ENCODE results near the gene TCAIM. TPM values are rescaled to one million over a fixed set of nuclear protein-coding genes. Genes with fewer than 3 reads are reported as not detected.
"Not testable (repeated sequence)": the region's sequence is repeated elsewhere in the genome, so short reads cannot be mapped to it uniquely, and the experiment has no call there.

The TCAIM gene
- total RNA-seq, 2 experiments from 2014 or later, result 19.3 to 19.4 TPM

DNA sequence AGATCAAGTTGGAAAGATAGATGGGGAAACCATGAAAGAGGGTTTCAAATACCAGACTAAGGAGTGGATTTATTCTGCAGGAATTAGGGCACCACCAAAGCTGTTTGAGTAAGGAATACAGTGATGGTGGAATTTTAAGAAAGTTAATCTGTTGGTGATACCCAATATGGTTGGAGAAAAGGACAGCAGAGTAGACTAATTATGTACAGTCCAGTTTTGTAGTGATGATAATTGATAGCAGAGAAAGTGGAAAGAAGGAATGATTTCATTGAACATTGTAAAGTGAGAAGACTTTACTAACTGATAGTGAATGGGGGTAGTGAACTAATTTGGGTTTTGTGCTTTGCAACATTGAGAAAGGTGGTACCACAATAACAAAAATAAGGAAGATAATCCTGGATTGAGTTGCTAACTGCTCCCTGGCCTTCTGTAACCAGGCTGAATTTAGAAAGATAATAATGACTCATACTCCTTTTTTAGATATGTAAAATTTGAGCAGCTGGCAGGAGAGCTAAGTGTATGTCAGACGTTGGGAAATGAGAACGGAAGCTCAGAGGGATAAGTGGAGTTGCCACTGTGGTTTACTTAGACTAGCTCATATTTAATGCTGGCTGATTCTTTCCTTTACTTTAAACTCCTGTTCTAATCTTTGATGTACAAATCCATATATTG, 16.9 kb downstream of the TCAIM start:
- no peaks in the 10 kb centered on the region for H3K4me1 Mint-ChIP-seq
- peaks cover 3% of the 10 kb centered on the region for H3K9me3 Mint-ChIP-seq
- no peaks in the 10 kb centered on the region for H3K27me3 Mint-ChIP-seq
- CTCF ChIA-PET, result no interaction called here
- DNase-seq, result no peak
- H3K4me3 Mint-ChIP-seq, result no peak overlapping the region
- H3K27ac Mint-ChIP-seq, result no peak overlapping the region
- POLR2A ChIA-PET, result no interaction called here
- H3K36me3 Mint-ChIP-seq (ENCODE audit: low read depth), result peaks cover 27% of the 10 kb centered on the region

GRCh38 chr3:44359146-44359751, 20.7 kb downstream of the TCAIM start:
- POLR2A ChIA-PET, result no interaction called here
- Mint-ChIP-seq H3K4me1 (no peaks in the 10 kb centered on the region), H3K36me3 (ENCODE audit: low read depth) (peaks cover 23% of the 10 kb centered on the region), H3K9me3 (no peaks in the 10 kb centered on the region), H3K27ac (no peak overlapping the region), H3K27me3 (no peaks in the 10 kb centered on the region), H3K4me3 (no peak overlapping the region)
- CTCF ChIA-PET, result no interaction called here
- DNase-seq, result no peak

- Mint-ChIP-seq H3K27ac (no peak overlapping the region), H3K4me1 (no peaks in the 10 kb centered on the region), H3K27me3 (no peaks in the 10 kb centered on the region), H3K9me3 (no peaks in the 10 kb centered on the region), H3K4me3 (no peak overlapping the region), H3K36me3 (ENCODE audit: low read depth) (peaks cover 15% of the 10 kb centered on the region)
- DNase-seq, result no peak
- POLR2A ChIA-PET, result interaction anchor here (1.2 kb wide), 1 partner anchor 25 kb away, joined by 6 read pairs; the partner anchor contains the start of gene TCAIM
- CTCF ChIA-PET, result no interaction called here
Observed at GRCh38 chr3:44363591-44363990, 25.0 kb downstream of the TCAIM start.

DNA sequence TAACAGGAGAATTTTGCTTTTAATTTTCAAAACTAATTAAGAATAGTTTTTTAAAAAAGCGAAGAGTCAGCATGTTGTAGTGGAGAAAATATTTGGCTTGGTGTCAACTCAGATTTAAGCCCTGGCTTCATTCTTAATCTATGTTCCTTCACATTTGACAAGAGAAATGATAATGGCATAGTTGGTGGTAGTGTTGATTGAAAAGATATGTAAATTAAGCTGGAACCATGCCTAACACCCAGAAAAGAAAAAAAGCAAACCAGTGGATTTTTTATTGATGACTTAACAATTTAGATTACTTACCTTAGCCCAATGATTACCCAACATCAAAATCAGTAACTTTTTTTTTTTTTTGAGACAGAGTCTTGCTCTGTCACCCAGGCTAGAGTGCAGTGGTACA, 27.4 kb downstream of the TCAIM start:
- no peak for DNase-seq
- no peak overlapping the region for H3K4me3 Mint-ChIP-seq
- peaks cover 21% of the 10 kb centered on the region for H3K36me3 Mint-ChIP-seq (ENCODE audit: low read depth)
- H3K4me1 Mint-ChIP-seq, result no peaks in the 10 kb centered on the region
- H3K27me3 Mint-ChIP-seq, result no peaks in the 10 kb centered on the region
- ChIA-PET POLR2A (interaction anchor here (0.7 kb wide), 1 partner anchor 15 kb away, joined by 4 read pairs; no protein-coding TSS in a partner anchor), CTCF (no interaction called here)
- no peaks in the 10 kb centered on the region for H3K9me3 Mint-ChIP-seq
- H3K27ac Mint-ChIP-seq, result no peak overlapping the region

- Mint-ChIP-seq H3K36me3 (ENCODE audit: low read depth) (peaks cover 10% of the 10 kb centered on the region), H3K9me3 (peaks cover 13% of the 10 kb centered on the region), H3K4me3 (no peak overlapping the region), H3K4me1 (no peaks in the 10 kb centered on the region), H3K27ac (no peak overlapping the region), H3K27me3 (no peaks in the 10 kb centered on the region)
- CTCF ChIA-PET, result no interaction called here
- no peak for DNase-seq
- POLR2A ChIA-PET, result no interaction called here
Observed at GRCh38 chr3:44375450-44375849, 36.9 kb downstream of the TCAIM start.

DNA sequence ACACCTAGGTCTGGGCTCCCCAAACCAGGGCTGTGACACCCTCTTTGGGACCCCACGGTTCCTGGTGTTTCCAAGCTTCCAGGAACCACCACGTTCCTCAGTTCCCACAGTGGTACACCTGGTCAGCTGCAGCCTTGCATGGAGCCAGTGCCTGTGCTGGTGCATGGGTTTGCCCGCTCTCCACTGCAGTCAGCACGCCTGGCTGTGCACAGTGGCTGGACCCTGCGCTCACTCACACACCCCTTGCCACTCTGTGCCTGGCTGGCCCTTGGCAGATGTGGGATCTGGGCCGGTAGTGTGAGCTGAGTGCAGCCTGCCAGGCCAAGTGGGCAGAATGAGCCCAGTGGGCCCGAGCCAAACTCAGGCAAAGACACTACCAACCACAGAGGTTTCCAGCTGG, 48.8 kb downstream of the TCAIM start:
- POLR2A ChIA-PET, result no interaction called here
- H3K4me3 Mint-ChIP-seq, result no peak overlapping the region
- no peaks in the 10 kb centered on the region for H3K4me1 Mint-ChIP-seq
- CTCF ChIA-PET, result no interaction called here
- no peaks in the 10 kb centered on the region for H3K27me3 Mint-ChIP-seq
- no peak overlapping the region for H3K27ac Mint-ChIP-seq
- no peak for DNase-seq
- peaks cover 8% of the 10 kb centered on the region for H3K9me3 Mint-ChIP-seq
- no peaks in the 10 kb centered on the region for H3K36me3 Mint-ChIP-seq (ENCODE audit: low read depth)

GRCh38 chr3:44392489-44392888, 53.9 kb downstream of the TCAIM start:
- Mint-ChIP-seq H3K36me3 (ENCODE audit: low read depth) (peaks cover 2% of the 10 kb centered on the region), H3K4me3 (no peak overlapping the region), H3K4me1 (no peaks in the 10 kb centered on the region), H3K27me3 (no peaks in the 10 kb centered on the region), H3K9me3 (peaks cover 7% of the 10 kb centered on the region), H3K27ac (no peak overlapping the region)
- CTCF ChIA-PET, result no interaction called here
- DNase-seq, result no peak
- POLR2A ChIA-PET, result no interaction called here

GRCh38 chr3:44395714-44396113, 57.1 kb downstream of the TCAIM start:
- no peaks in the 10 kb centered on the region for H3K9me3 Mint-ChIP-seq
- ChIA-PET CTCF (no interaction called here), POLR2A (no interaction called here)
- no peak overlapping the region for H3K4me3 Mint-ChIP-seq
- no peaks in the 10 kb centered on the region for H3K4me1 Mint-ChIP-seq
- no peak overlapping the region for H3K27ac Mint-ChIP-seq
- peaks cover 2% of the 10 kb centered on the region for H3K36me3 Mint-ChIP-seq (ENCODE audit: low read depth)
- no peak for DNase-seq
- no peaks in the 10 kb centered on the region for H3K27me3 Mint-ChIP-seq

DNA sequence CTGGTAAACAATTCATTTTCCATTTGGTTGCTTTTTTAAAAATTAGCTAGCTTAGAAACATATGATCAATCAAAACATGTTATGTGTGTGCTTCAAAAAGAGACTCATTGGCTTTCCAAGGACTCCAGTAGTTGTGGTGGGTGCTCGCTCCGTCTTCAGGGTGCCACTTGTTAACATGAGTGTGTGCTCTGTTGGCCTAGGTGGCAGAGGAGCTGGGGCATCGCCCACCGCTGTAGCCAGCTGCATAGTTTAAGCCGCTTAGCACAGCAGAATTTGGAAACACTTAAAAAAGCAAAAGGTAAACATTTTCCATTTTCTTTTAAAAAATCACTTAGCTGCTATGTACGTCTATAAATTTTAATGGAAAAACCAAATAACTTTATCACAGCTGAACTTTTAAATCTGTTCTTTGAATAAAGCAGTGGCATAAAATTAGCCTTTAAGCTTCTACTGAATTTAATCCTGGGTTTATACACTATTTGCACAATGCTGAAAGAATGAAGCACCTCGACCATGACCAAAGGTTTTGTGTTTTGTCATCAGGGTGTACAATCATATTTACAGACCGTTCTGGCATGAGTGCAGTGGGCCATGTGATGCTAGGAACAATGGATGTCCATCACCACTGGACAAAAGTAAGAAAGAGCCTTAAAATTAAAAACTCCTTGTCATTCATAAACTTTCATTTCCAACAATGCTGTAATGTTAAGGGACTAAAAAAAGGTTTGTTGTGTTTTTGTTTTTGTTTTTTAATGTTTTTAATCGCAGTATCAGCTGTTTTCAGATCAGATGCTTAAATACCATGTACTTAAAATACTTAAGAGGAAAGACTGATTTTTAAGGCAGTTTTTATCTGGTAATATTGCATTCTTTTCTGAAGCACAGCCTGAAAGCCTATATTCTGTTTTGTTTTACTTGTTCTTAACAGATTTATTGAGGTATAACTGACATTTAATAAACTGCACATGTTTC, 57.9 kb downstream of the TCAIM start:
- Mint-ChIP-seq H3K4me1 (no peaks in the 10 kb centered on the region), H3K36me3 (ENCODE audit: low read depth) (peaks cover 6% of the 10 kb centered on the region), H3K4me3 (no peak overlapping the region), H3K9me3 (no peaks in the 10 kb centered on the region), H3K27ac (no peak overlapping the region), H3K27me3 (no peaks in the 10 kb centered on the region)
- ChIA-PET CTCF (no interaction called here), POLR2A (no interaction called here)
- DNase-seq, result no peak

GRCh38 chr3:44398271-44398670, 59.7 kb downstream of the TCAIM start:
- POLR2A ChIA-PET; H3K27ac Mint-ChIP-seq; H3K9me3 Mint-ChIP-seq; H3K36me3 Mint-ChIP-seq (ENCODE audit: low read depth); CTCF ChIA-PET; DNase-seq; H3K4me3 Mint-ChIP-seq; H3K27me3 Mint-ChIP-seq; H3K4me1 Mint-ChIP-seq: not testable (repeated sequence)

GRCh38 chr3:44398853-44399252, 60.3 kb downstream of the TCAIM start:
- Mint-ChIP-seq H3K4me3 (no peak overlapping the region), H3K9me3 (no peaks in the 10 kb centered on the region), H3K27me3 (no peaks in the 10 kb centered on the region), H3K4me1 (no peaks in the 10 kb centered on the region), H3K36me3 (ENCODE audit: low read depth) (peaks cover 10% of the 10 kb centered on the region), H3K27ac (no peak overlapping the region)
- DNase-seq, result no peak
- POLR2A ChIA-PET, result no interaction called here
- CTCF ChIA-PET, result no interaction called here

- ChIA-PET CTCF (no interaction called here), POLR2A (no interaction called here)
- H3K27me3 Mint-ChIP-seq, result no peaks in the 10 kb centered on the region
- H3K4me1 Mint-ChIP-seq, result no peaks in the 10 kb centered on the region
- no peak overlapping the region for H3K4me3 Mint-ChIP-seq
- H3K9me3 Mint-ChIP-seq, result no peaks in the 10 kb centered on the region
- peaks cover 10% of the 10 kb centered on the region for H3K36me3 Mint-ChIP-seq (ENCODE audit: low read depth)
- H3K27ac Mint-ChIP-seq, result no peak overlapping the region
- DNase-seq, result no peak
Observed at GRCh38 chr3:44400771-44401170, 62.2 kb downstream of the TCAIM start.

DNA sequence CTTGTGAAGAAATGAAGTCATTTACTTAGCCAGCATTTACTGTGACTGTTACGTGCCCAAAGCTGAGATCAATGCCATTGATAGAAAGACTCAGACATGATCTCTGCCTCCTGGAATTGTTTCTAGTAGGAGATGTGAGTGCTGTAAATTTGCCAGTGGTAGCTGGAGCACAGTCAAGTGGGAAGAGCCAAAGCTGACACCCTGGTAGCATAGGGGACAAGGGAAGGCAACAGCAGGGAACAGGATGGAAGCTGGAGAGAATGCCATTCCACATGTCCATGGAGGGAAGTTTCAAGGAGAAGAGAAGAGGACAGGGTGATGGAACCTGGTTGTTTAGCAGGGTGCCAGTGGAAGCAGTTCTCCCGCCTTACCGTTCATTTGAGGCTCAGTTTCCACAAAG, 64.0 kb downstream of the TCAIM start:
- ChIA-PET CTCF (no interaction called here), POLR2A (no interaction called here)
- Mint-ChIP-seq H3K9me3 (no peaks in the 10 kb centered on the region), H3K4me1 (no peaks in the 10 kb centered on the region), H3K27me3 (no peaks in the 10 kb centered on the region), H3K36me3 (ENCODE audit: low read depth) (peaks cover 8% of the 10 kb centered on the region), H3K4me3 (no peak overlapping the region), H3K27ac (no peak overlapping the region)
- no peak for DNase-seq
